Neuronal stem cell (in vitro differentiated cells): ENCODE results near the gene OTUD7B.

Experiments used
- DNase-seq: peaks from one replicate; pipeline ENCODE4 v3.0.0-alpha.2; 2013; ENCODE audit warnings: low spot score
- H2AFZ ChIP-seq: one replicate; pipeline ENCODE4 v1.6.1; 2013; ENCODE audit warnings: mild to moderate bottlenecking, low read length, inconsistent platforms
- H2AK5ac ChIP-seq: 2 replicates; pipeline ENCODE4 v1.6.1; 2013; ENCODE audit warnings: low read depth, mild to moderate bottlenecking, inconsistent platforms, low read length, moderate library complexity, mixed read lengths
- H2BK120ac ChIP-seq: 2 replicates; pipeline ENCODE4 v1.6.1; 2013; ENCODE audit warnings: low read depth, mild to moderate bottlenecking, inconsistent platforms, low read length, moderate library complexity, mixed read lengths
- H2BK12ac ChIP-seq: one replicate; pipeline ENCODE4 v1.6.1; 2013; ENCODE audit warnings: low read length, inconsistent platforms
- H2BK15ac ChIP-seq: 2 replicates; pipeline ENCODE4 v1.6.1; 2013; ENCODE audit warnings: mild to moderate bottlenecking, low read length, inconsistent platforms, mixed read lengths
- H2BK5ac ChIP-seq: one replicate; pipeline ENCODE4 v1.6.1; 2013; ENCODE audit warnings: inconsistent platforms, mild to moderate bottlenecking, low read length, moderate library complexity
- H3K14ac ChIP-seq: one replicate; pipeline ENCODE4 v1.6.1; 2013; ENCODE audit warnings: low read length, inconsistent platforms
- H3K18ac ChIP-seq: 2 replicates; pipeline ENCODE4 v1.6.1; 2013; ENCODE audit warnings: low read length, inconsistent platforms
- H3K23ac ChIP-seq: 2 replicates; pipeline ENCODE4 v1.6.1; 2013; ENCODE audit warnings: low read depth, mild to moderate bottlenecking, mixed read lengths, low read length, inconsistent platforms; ENCODE audit not compliant: poor library complexity
- H3K27ac ChIP-seq: replicated peaks from 3 replicates; pipeline ENCODE4 v1.5.1; 2013; ENCODE audit warnings: low read length, inconsistent platforms
- H3K27me3 ChIP-seq, 3 experiments: 2 replicates each; pipeline ENCODE4 v1.6.1; 2013; ENCODE audit warnings: low read length in 3 of 3, mild to moderate bottlenecking in 2 of 3, inconsistent platforms in 1 of 3, low read depth in 1 of 3, mixed read lengths in 1 of 3, moderate library complexity in 1 of 3; ENCODE audit not compliant: control insufficient read depth in 3 of 3, insufficient read depth in 3 of 3
- H3K36me3 ChIP-seq, 2 donors: replicated peaks in 1 of 2; 2 replicates each; pipeline ENCODE4 v1.6.1; 2013; ENCODE audit warnings: low read length in 2 of 2; ENCODE audit not compliant: control insufficient read depth in 2 of 2, insufficient read depth in 2 of 2
- H3K4ac ChIP-seq: 2 replicates; pipeline ENCODE4 v1.6.1; 2013; ENCODE audit warnings: inconsistent platforms, mild to moderate bottlenecking, low read length, moderate library complexity
- H3K4me1 ChIP-seq, 2 donors: 1 replicate in 1 of 2; 2 replicates in 1 of 2; pipeline ENCODE4 v1.6.1; 2013; ENCODE audit warnings: low read length in 2 of 2, low read depth in 1 of 2; ENCODE audit not compliant: control insufficient read depth in 2 of 2, insufficient read depth in 1 of 2
- H3K4me2 ChIP-seq: one replicate; pipeline ENCODE4 v1.6.1; 2013; ENCODE audit warnings: mild to moderate bottlenecking, low read length, inconsistent platforms; ENCODE audit not compliant: insufficient read depth, poor library complexity, severe bottlenecking
- H3K4me3 ChIP-seq, 2 donors: 2 replicates each; pipeline ENCODE4 v1.5.1; 2013; ENCODE audit warnings: low read length in 2 of 2, mild to moderate bottlenecking in 2 of 2, inconsistent platforms in 1 of 2, moderate library complexity in 1 of 2
- H3K79me1 ChIP-seq: one replicate; pipeline ENCODE4 v1.6.1; 2013; ENCODE audit warnings: low read depth, mild to moderate bottlenecking, inconsistent platforms, low read length, moderate library complexity
- H3K9ac ChIP-seq: one replicate; pipeline ENCODE4 v1.6.1; 2013; ENCODE audit warnings: mild to moderate bottlenecking, low read depth, low read length, inconsistent platforms; ENCODE audit not compliant: poor library complexity
- H3K9me3 ChIP-seq, 2 donors: replicated peaks in 1 of 2; 2 replicates each; pipeline versions ENCODE3 to v1.6.1; 2013; ENCODE audit warnings: low read length in 2 of 2, mild to moderate bottlenecking in 2 of 2, inconsistent platforms in 1 of 2, low read depth in 1 of 2, mixed read lengths in 1 of 2, moderate library complexity in 1 of 2; ENCODE audit not compliant: control insufficient read depth in 2 of 2, insufficient read depth in 1 of 2
- H4K8ac ChIP-seq: one replicate; pipeline ENCODE4 v1.6.1; 2013; ENCODE audit warnings: low read depth, mild to moderate bottlenecking, inconsistent platforms, low read length, moderate library complexity
- H4K91ac ChIP-seq: one replicate; pipeline ENCODE4 v1.6.1; 2013; ENCODE audit warnings: low read length, low read depth, mild to moderate bottlenecking, inconsistent platforms; ENCODE audit not compliant: poor library complexity
- WGBS, 2 donors: extraction: QIAGEN DNeasy Blood & Tissue Kit; methylation state at CpG; one replicate each; pipeline ENCODE4 v1.1.7; 2013; ENCODE audit warnings: missing lambda C conversion rate in 2 of 2, mixed read lengths in 1 of 2; ENCODE audit not compliant: insufficient read length in 2 of 2, insufficient replicate concordance in 1 of 2; ENCODE audit errors: extremely low coverage in 2 of 2; 5-methylcytosine and 5-hydroxymethylcytosine counted together

OTUD7B gene

DNA sequence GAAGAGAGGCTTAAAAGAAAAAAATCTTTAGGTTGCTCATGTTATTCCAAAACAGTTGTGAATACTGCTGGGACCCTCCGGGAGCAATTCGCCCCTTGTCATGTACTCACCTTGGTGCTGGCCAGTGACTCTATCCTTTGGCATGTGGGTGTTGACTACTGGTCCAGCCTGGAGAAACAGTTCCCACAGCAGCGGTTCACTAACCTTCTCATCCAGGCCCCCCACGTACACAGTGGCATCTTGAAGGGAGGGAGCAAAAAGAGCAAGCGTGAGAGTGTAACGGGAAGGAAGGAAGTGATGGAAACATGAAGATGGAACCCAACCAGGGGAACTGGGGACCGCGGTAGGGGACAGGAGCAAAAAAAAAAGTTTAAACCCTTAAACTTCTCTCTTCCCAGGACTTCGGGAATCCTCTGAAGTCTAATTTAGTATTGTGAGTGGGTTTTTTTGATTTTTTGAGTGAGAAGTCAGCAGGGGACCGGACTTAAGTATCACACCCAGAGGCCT, 83.4 kb downstream of the OTUD7B start:
- DNase-seq = no peak
- no CpG with 5 or more reads among the region's 10 CpGs for WGBS, 2 donors
- Histone ChIP-seq H3K4me1 (peaks cover 8% of the 10 kb centered on the region in 2 donors), H3K4me3 (peak overlapping the region; percentile 88 to 92), H3K27ac (no peak overlapping the region), H3K36me3 (peaks cover 27 to 47% of the 10 kb centered on the region in 2 donors), H3K9ac (peak overlapping the region; percentile 94), H2BK120ac (no peak overlapping the region), H2BK15ac (no peak overlapping the region), H3K27me3 (no peaks in the 10 kb centered on the region), H4K8ac (no peak overlapping the region), H2AK5ac (no peak overlapping the region), H3K79me1 (peaks cover 5% of the 10 kb centered on the region), H3K18ac (peak overlapping the region; percentile 66), H2BK12ac (no peak overlapping the region), H3K23ac (no peak overlapping the region), H3K9me3 (no peaks in the 10 kb centered on the region), H3K14ac (no peak overlapping the region), H4K91ac (no peak overlapping the region), H2AFZ (peak overlapping the region; percentile 88), H3K4me2 (peak overlapping the region; percentile 71), H2BK5ac (no peak overlapping the region), H3K4ac (no peak overlapping the region)

DNA sequence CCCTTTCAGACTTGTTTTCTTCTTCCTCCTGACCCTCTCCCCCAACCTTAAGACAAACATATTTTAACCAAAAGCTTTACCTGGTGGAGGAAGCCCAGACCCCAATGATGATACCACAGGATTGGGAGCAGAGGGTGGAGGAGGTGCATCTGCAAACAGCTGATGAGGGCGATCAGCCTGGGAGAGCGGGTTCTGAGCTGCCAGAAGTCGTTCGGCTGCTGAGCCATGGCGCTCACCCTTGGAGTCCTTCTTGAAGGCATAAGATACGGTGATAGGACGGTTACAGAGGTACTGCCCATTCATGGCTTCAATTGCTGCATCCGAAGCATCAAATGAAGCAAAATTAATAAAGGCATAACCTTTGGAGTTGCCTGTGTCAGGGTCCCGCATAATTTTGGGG, 84.2 kb downstream of the OTUD7B start:
- Histone ChIP-seq H3K18ac (no peak overlapping the region), H3K4me1 (peaks cover 8% of the 10 kb centered on the region in 2 donors), H3K4ac (no peak overlapping the region), H2BK120ac (no peak overlapping the region), H3K9me3 (no peaks in the 10 kb centered on the region), H3K27ac (no peak overlapping the region), H2BK12ac (no peak overlapping the region), H3K36me3 (peaks cover 27 to 53% of the 10 kb centered on the region in 2 donors), H2AK5ac (no peak overlapping the region), H2BK15ac (no peak overlapping the region), H3K27me3 (no peaks in the 10 kb centered on the region), H3K14ac (no peak overlapping the region), H2AFZ (no peak overlapping the region), H3K4me2 (no peak overlapping the region), H3K4me3 (peak overlapping the region in 1 of 2 donors; percentile 88), H2BK5ac (no peak overlapping the region), H3K23ac (no peak overlapping the region), H3K9ac (no peak overlapping the region), H4K91ac (no peak overlapping the region), H3K79me1 (peaks cover 5% of the 10 kb centered on the region), H4K8ac (no peak overlapping the region)
- DNase-seq = no peak
- no CpG with 5 or more reads among the region's 9 CpGs for WGBS, 2 donors

DNA sequence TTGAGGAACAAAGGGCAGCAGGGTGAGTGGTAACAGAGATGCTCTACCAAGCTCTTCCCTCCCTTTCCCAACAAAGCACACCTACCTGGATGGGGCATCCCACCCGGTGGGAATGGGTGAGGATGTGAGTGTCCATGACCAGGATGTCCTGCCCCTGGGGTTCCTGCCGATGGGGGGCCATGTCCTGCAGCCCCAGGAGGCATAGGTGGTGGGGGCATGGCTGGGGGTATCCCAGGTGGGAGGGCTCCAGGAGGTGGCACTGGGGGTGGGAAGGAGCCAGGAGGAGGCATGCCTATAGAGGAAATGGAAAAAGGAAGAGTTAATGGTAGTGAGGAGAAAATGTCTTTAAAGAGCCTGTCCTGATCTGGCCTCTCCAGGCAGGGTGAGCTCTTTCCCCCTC, 84.8 kb downstream of the OTUD7B start:
- no peak overlapping the region for H3K4me2 ChIP-seq
- no peak overlapping the region for H3K9ac ChIP-seq
- H3K18ac ChIP-seq = no peak overlapping the region
- H2BK15ac ChIP-seq = no peak overlapping the region
- H3K4ac ChIP-seq = no peak overlapping the region
- peaks cover 27 to 53% of the 10 kb centered on the region in 2 donors for H3K36me3 ChIP-seq
- no peak overlapping the region for H2BK12ac ChIP-seq
- H2AK5ac ChIP-seq = no peak overlapping the region
- no peaks in the 10 kb centered on the region for H3K27me3 ChIP-seq
- no peaks in the 10 kb centered on the region for H3K9me3 ChIP-seq
- WGBS, 2 donors = no CpG with 5 or more reads among the region's 2 CpGs
- no peak overlapping the region for H3K14ac ChIP-seq
- H4K91ac ChIP-seq = no peak overlapping the region
- H3K4me1 ChIP-seq = peaks cover 8% of the 10 kb centered on the region in 2 donors
- H2BK5ac ChIP-seq = no peak overlapping the region
- H3K27ac ChIP-seq = no peak overlapping the region
- H2BK120ac ChIP-seq = no peak overlapping the region
- no peak for DNase-seq
- H4K8ac ChIP-seq = no peak overlapping the region
- no peak overlapping the region for H2AFZ ChIP-seq
- H3K4me3 ChIP-seq = peak overlapping the region in 1 of 2 donors; percentile 88
- no peak overlapping the region for H3K23ac ChIP-seq
- H3K79me1 ChIP-seq = peaks cover 5% of the 10 kb centered on the region

DNA sequence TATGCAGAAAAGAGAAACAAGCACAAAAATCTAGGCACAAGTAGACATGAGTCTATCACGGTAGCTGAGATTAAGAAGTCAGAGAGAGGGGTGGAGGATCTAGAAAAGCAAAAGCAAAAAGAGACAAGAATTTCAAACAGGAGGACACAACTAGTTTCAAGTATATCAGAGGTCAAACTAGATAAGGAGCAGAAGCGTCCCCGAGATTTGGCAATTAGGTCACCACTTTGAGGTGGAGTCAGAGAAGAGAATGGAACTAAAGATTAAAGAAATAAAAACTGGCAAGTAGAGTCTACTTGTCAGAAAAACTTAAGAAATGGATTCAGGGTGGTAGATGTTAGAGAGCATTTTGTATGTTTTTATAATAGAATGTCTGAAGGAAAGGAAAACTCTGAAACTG, 85.2 kb downstream of the OTUD7B start:
- no peak overlapping the region for H3K14ac ChIP-seq
- H3K18ac ChIP-seq = no peak overlapping the region
- no CpG with 5 or more reads among the region's 3 CpGs for WGBS, 2 donors

More for the DNA sequence above, 85.2 kb downstream of the OTUD7B start:
- Histone ChIP-seq H3K27me3 (no peaks in the 10 kb centered on the region), H2BK12ac (no peak overlapping the region), H3K4me3 (no peak overlapping the region), H2BK5ac (no peak overlapping the region), H2BK15ac (no peak overlapping the region), H3K4ac (no peak overlapping the region), H3K23ac (no peak overlapping the region), H4K91ac (no peak overlapping the region), H3K4me2 (no peak overlapping the region), H2AK5ac (no peak overlapping the region), H3K9me3 (no peaks in the 10 kb centered on the region), H3K9ac (no peak overlapping the region), H3K79me1 (peaks cover 5% of the 10 kb centered on the region), H3K36me3 (peaks cover 27 to 53% of the 10 kb centered on the region in 2 donors), H4K8ac (no peak overlapping the region), H2BK120ac (no peak overlapping the region), H3K4me1 (peaks cover 8% of the 10 kb centered on the region in 2 donors), H2AFZ (no peak overlapping the region), H3K27ac (no peak overlapping the region)
- DNase-seq = no peak
